GM18909 (cell line): ENCODE results near the gene MAP3K5.
A peak's percentile ranks its signal among the peaks of the same experiment; 100 is the strongest.

ENCODE experiments used
- ATAC-seq: cut with Tn5 transposase; IDR thresholded peaks from one replicate; pipeline ENCODE4 v1.9.1; 2021; ENCODE audit warnings: mild to moderate bottlenecking; ENCODE audit not compliant: unreplicated experiment, poor library complexity

Gene MAP3K5

GRCh38 chr6:136616527-136616926, 175.8 kb downstream of the MAP3K5 start:
- no peak for ATAC-seq

- no peak for ATAC-seq
These were observed 177.3 kb downstream of the MAP3K5 start for GRCh38 chr6:136614994-136615393.

- ATAC-seq: no peak
These were observed 177.9 kb downstream of the MAP3K5 start for GRCh38 chr6:136614350-136614749.

- ATAC-seq: no peak
These were observed 178.8 kb downstream of the MAP3K5 start for GRCh38 chr6:136613477-136613876.

GRCh38 chr6:136612666-136613389, 179.4 kb downstream of the MAP3K5 start:
- ATAC-seq: no peak

GRCh38 chr6:136611746-136612145, 180.5 kb downstream of the MAP3K5 start:
- no peak for ATAC-seq

- no peak for ATAC-seq
These were observed 181.1 kb downstream of the MAP3K5 start for GRCh38 chr6:136611133-136611532.

- no peak for ATAC-seq
These were observed 182.2 kb downstream of the MAP3K5 start for GRCh38 chr6:136609873-136610706.

- no peak for ATAC-seq
These were observed 183.3 kb downstream of the MAP3K5 start for GRCh38 chr6:136608991-136609390.

GRCh38 chr6:136607932-136608772, 184.1 kb downstream of the MAP3K5 start:
- peak; percentile 91 for ATAC-seq

- ATAC-seq: no peak
These were observed 184.9 kb downstream of the MAP3K5 start for GRCh38 chr6:136607204-136607931.

- no peak for ATAC-seq
These were observed 187.3 kb downstream of the MAP3K5 start for GRCh38 chr6:136604928-136605510.

GRCh38 chr6:136604328-136604825, 187.9 kb downstream of the MAP3K5 start:
- no peak for ATAC-seq

- ATAC-seq: no peak
These were observed 191.5 kb downstream of the MAP3K5 start for GRCh38 chr6:136600818-136601217.

GRCh38 chr6:136599329-136600011, 192.8 kb downstream of the MAP3K5 start:
- no peak for ATAC-seq

- ATAC-seq: no peak
These were observed 194.2 kb downstream of the MAP3K5 start for GRCh38 chr6:136598048-136598447.

GRCh38 chr6:136594671-136595070, 197.6 kb downstream of the MAP3K5 start:
- no peak for ATAC-seq

- ATAC-seq: peak; percentile 99
These were observed 198.4 kb downstream of the MAP3K5 start for GRCh38 chr6:136593748-136594490.
